GM13977 (cell line): ENCODE data around the gene ITPK1.

Experiments used
- DNase-seq: peaks from one replicate; pipeline ENCODE4 v3.0.0; 2012; ENCODE audit warnings: low spot score
- in situ Hi-C: fragments of 300-500 bp; cut with MboI; formaldehyde crosslinking; loops from one replicate; pipeline ENCODE4 v1.12.0; 2022; ENCODE audit warnings: low sequenced_read_pairs, low pct_unique_long_range_greater_than_20kb, mixed read lengths, inconsistent platforms; ENCODE audit not compliant: unreplicated experiment
- TF ChIP-seq, protein P1 (sequence below): IDR thresholded peaks from 2 replicates; pipeline ENCODE4 v1.5.1; 2012; ENCODE audit warnings: mild to moderate bottlenecking, control low read depth; ENCODE audit not compliant: insufficient read depth; ENCODE audit errors: extremely low read depth, missing control alignments

The ITPK1 gene

DNA sequence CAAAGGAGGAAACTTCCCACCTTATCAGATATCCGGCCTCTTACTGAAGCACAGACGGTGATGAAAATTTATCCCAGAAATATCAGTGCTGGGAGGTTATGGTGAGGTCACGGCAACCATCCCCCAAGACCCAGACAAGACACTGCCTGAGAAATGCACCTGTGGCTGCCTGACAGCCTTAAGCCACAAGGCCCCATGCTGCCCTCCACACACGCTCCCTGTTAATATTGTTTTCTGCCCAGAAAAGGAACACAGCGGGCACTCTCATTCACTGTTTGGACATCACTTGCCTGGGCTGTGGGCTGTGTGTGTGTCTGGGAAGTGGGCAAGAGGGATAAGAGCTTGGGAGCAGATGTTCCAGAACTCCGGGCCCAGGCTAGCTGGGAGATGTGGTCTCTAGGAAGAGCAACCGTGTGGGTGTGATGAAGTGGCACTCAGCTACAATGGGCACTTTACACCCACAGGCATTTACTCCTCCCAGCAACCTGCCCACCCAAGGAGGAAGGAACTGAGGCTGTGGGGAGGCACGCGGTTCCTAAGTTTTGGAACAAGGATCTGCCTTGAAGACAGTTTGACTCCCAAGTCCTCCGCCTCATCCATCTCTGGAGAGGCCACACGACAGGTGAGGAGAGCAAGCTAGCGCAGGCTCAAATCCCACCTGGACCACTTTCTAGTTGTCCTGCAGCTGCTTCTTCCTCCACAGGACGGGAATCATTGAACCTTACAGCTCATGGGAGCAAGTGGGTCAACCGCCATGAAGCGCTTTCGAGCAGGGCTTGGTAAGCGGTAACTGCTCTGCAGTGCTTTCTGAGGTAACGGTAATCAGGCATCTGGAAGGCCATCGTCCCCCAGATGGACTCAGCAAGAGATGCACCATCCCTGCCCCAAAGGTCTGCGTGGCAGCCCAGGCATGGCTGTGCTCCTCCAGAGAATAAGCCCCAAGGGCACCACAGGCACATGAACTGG is 101.4 kb downstream of the ITPK1 start:
- TF ChIP-seq, protein P1, sequence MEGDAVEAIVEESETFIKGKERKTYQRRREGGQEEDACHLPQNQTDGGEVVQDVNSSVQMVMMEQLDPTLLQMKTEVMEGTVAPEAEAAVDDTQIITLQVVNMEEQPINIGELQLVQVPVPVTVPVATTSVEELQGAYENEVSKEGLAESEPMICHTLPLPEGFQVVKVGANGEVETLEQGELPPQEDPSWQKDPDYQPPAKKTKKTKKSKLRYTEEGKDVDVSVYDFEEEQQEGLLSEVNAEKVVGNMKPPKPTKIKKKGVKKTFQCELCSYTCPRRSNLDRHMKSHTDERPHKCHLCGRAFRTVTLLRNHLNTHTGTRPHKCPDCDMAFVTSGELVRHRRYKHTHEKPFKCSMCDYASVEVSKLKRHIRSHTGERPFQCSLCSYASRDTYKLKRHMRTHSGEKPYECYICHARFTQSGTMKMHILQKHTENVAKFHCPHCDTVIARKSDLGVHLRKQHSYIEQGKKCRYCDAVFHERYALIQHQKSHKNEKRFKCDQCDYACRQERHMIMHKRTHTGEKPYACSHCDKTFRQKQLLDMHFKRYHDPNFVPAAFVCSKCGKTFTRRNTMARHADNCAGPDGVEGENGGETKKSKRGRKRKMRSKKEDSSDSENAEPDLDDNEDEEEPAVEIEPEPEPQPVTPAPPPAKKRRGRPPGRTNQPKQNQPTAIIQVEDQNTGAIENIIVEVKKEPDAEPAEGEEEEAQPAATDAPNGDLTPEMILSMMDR = no peak
- DNase-seq = no peak
- in situ Hi-C loops = no loop called here

DNA sequence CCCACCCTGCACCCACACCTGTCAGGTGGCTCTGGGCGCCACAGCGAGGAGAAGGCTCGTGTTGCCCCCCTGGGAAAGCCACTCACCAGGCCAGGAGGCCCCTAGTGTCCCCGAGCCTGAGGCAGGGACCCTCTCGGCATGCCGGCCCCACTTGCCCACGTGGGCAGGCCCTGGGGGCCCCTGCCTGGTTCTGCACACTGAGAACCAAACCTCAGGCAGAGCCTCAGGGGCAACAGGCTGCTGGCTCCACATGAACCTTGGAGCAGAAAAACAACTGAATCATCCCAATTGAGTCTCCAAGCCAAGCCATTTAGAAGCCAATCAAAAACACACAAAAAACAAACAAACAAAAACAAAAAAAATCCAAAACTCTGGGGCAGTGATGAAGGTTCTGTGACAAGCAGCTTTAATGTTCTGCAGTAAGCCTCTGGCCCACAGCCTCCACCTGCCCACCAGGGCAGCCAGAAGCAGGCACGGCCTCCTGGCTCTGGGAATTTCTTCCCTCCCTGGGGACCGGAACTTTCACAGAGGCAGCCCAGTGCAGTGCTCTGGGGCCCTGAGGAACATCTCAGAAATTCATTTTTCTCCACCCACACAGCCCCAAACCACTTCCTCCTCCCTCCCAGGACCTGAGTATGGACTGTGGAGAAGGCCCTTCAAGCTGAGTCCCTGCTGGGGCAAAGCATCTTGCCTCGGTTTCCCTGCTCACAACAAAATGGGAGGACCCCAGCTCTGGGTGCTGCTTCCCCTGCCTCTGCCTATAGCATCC is 102.6 kb downstream of the ITPK1 start:
- TF ChIP-seq, protein P1 = no peak
- in situ Hi-C loops = no loop called here
- DNase-seq = peak; percentile 50

- in situ Hi-C loops = no loop called here
- no peak for DNase-seq
- TF ChIP-seq, protein P1 = no peak
Observed at GRCh38 chr14:93012506-93012905, 103.2 kb downstream of the ITPK1 start.

DNA sequence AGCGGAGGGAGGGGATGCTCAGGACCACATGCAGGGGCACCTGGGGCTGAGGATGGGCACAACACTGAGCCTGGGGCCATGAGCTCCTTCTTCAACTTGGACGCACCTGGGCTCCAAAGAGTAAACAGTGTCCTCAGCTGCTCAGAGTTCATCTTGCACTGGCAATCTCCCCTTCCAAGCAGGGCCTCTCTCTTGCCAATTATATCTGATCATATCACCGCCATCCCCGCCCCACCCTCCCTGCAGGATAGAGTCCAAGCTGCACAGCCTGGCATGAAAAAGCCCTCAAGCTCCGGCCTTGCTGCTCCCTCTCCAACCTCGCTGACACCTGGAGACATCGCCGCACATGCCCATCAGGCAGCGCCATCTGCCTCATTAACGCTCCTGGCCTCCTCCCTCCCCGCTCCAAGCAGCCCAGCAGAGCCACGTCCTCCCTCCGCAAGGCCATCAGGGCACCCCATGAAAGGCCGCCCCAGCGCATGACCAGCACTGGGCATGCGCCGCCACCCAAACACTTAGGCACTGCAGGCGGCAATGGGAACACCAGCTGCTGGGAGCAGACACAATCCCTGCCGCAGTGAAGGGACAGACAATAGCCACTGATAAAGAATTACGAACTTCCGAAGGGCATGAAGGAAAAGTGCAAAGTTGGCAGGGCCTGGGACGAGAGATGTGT is 103.9 kb downstream of the ITPK1 start:
- in situ Hi-C loops = no loop called here
- no peak for DNase-seq
- TF ChIP-seq, protein P1 = no peak

DNA sequence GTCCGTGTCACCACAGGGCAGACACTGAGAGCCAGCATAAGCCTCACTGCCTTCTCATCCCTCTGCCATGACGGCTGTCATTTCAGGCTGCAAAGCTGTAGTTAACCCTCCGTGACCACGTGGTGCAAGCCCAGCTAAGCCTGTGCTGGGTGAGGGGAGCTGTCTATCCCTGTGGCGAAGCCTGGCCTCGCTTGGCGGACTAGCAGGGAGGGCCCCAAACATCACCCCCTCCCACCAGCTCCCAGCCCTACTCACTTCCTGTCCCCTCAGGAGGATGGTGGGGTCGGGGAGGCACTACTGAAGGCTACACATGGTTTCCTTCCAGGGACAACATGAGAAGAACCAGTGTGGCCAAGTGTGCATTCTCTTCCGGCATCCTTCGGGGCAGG is 104.6 kb downstream of the ITPK1 start:
- in situ Hi-C loops = no loop called here
- TF ChIP-seq, protein P1 = no peak
- DNase-seq = no peak

DNA sequence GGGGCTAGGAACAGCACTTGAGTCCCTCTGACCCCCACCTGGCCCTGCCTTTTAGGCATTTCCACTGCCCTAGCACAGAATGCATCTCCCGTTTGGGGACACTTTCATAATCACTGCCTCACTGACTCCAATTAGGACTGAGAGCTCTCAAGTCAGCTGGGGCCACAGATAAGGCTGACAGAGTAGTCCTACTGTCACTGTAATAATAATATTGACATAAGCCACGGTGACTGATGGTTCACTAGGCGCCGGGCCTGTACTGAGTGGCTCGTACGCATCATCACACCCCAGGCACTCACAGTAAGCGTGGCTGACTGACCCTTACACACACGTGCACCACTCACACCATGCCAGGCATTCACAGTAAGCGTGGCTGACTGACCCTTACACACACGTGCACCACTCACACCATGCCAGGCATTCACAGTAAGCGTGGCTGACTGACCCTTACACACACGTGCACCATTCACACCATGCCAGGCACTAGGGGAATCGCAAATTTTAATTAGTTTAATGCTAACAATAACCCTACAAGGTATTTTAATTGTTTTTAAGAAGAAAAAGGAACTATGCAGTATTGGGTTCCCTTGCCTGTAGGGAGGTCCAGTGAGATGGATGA is 105.1 kb downstream of the ITPK1 start:
- TF ChIP-seq, protein P1 = no peak
- in situ Hi-C loops = no loop called here
- DNase-seq = no peak
